A549 treated with CpdA at 1 μM for 4 hours (cell line): ENCODE data around the gene BEND6. TPM values are rescaled to one million over a fixed set of nuclear protein-coding genes. Genes with fewer than 3 reads are reported as not detected.

ENCODE experiments used
- total RNA-seq: library from RNA; stranded (reverse); fragments of 200-300 nt; extraction: Qiagen RNA extraction; gene quantifications from 5 replicates; pipeline ENCODE4 v1.2.3, GENCODE V29; 2022; ENCODE audit warnings: low read depth

BEND6 gene
- total RNA-seq = 0.84 to 1.4 TPM (median 1.2 TPM) in 5 replicates

GRCh38 chr6:56954403-56955170 is at the start of gene BEND6:
Gene BEND6 (plus strand): TSS chr6:56955107. CDS start chr6:56981811, 26,704 bp downstream.

GRCh38 chr6:57046332-57047256 is 91.7 kb downstream of the BEND6 start, which contains the start of gene KIAA1586:
Gene KIAA1586 (plus strand): TSS chr6:57046693. CDS start chr6:57046756, 63 bp downstream.

Other genes starting within 250 kb of the BEND6 start
- 3.9 to 5.1 TPM (median 4.7 TPM) in 5 replicates for gene KIAA1586, start 91.6 kb downstream of the BEND6 start, total RNA-seq
- 7.3 to 12.0 TPM (median 8.1 TPM) in 5 replicates for gene ZNF451, start 135.1 kb downstream of the BEND6 start, total RNA-seq
- 7.8 to 10.1 TPM (median 9.7 TPM) in 5 replicates for gene BAG2, start 217.2 kb downstream of the BEND6 start, total RNA-seq